SK-N-MC (cell line): ENCODE measurements around the gene TMCO2.

Experiments used
- DNase-seq: peaks from one replicate; pipeline ENCODE4 v3.0.0-alpha.2; 2011; ENCODE audit warnings: low read depth, low spot score
- H3K27ac ChIP-seq: fragments of 200-600 bp; sonication (generic); 2 replicates; pipeline ENCODE4 v1.5.1; 2016; ENCODE audit warnings: mixed run types
- H3K36me3 ChIP-seq: fragments of 200-600 bp; sonication (generic); 2 replicates; pipeline ENCODE4 v1.6.1; 2017; ENCODE audit warnings: antibody characterized with exemption, low read length, mixed read lengths; ENCODE audit not compliant: insufficient read depth
- H3K4me3 ChIP-seq: fragments of 200-600 bp; sonication (generic); 2 replicates; pipeline ENCODE4 v1.5.1; 2016
- H3K9ac ChIP-seq: fragments of 200-600 bp; sonication (generic); 2 replicates; pipeline ENCODE4 v1.8.0; 2017; ENCODE audit warnings: mixed run types, mixed read lengths; ENCODE audit not compliant: insufficient read length
- H3K9me3 ChIP-seq: fragments of 200-600 bp; sonication (generic); 2 replicates; pipeline ENCODE4 v1.6.1; 2017; ENCODE audit warnings: low read depth, mild to moderate bottlenecking, antibody characterized with exemption, low read length, moderate library complexity, mixed read lengths
- EZH2 ChIP-seq: fragments of 200-600 bp; sonication (generic); IDR thresholded peaks from one replicate; pipeline ENCODE4 v1.6.1; 2017; ENCODE audit warnings: antibody characterized with exemption
- FOXP2 ChIP-seq: optimal IDR thresholded peaks from 2 replicates; pipeline ENCODE3; 2011; ENCODE audit warnings: mild to moderate bottlenecking, moderate library complexity; ENCODE audit not compliant: insufficient read depth; ENCODE audit errors: extremely low read length, control extremely low read depth
- POLR2AphosphoS5 ChIP-seq: IDR thresholded peaks from 2 replicates; pipeline ENCODE4 v1.6.1; 2012; ENCODE audit warnings: mild to moderate bottlenecking, low read depth, low read length, borderline replicate concordance

Gene TMCO2

GRCh38 chr1:40266786-40267535 lies 19.2 kb downstream of the TMCO2 start:
- no peak for TF ChIP-seq FOXP2
- no peak for TF ChIP-seq EZH2
- TF ChIP-seq POLR2AphosphoS5: no peak
- DNase-seq: no peak
- no peak overlapping the region for H3K9ac ChIP-seq
- no peaks in the 10 kb centered on the region for H3K9me3 ChIP-seq
- H3K36me3 ChIP-seq: peaks cover 85% of the 10 kb centered on the region
- H3K4me3 ChIP-seq: no peak overlapping the region
- H3K27ac ChIP-seq: no peak overlapping the region

GRCh38 chr1:40267767-40268187 lies 20.0 kb downstream of the TMCO2 start:
- TF ChIP-seq FOXP2 (no peak), EZH2 (no peak), POLR2AphosphoS5 (no peak)
- no peak overlapping the region for H3K9ac ChIP-seq
- H3K36me3 ChIP-seq: peaks cover 86% of the 10 kb centered on the region
- no peak overlapping the region for H3K27ac ChIP-seq
- no peak for DNase-seq
- H3K9me3 ChIP-seq: no peaks in the 10 kb centered on the region
- no peak overlapping the region for H3K4me3 ChIP-seq

- DNase-seq: no peak
- Histone ChIP-seq H3K4me3 (no peak overlapping the region), H3K36me3 (peaks cover 85% of the 10 kb centered on the region), H3K9ac (no peak overlapping the region), H3K9me3 (no peaks in the 10 kb centered on the region), H3K27ac (no peak overlapping the region)
- TF ChIP-seq POLR2AphosphoS5 (no peak), FOXP2 (no peak), EZH2 (no peak)
These were observed 20.5 kb downstream of the TMCO2 start for GRCh38 chr1:40268211-40268610.

- Histone ChIP-seq H3K4me3 (no peak overlapping the region), H3K9me3 (no peaks in the 10 kb centered on the region), H3K27ac (no peak overlapping the region), H3K36me3 (peaks cover 73% of the 10 kb centered on the region), H3K9ac (no peak overlapping the region)
- TF ChIP-seq FOXP2 (no peak), EZH2 (no peak), POLR2AphosphoS5 (no peak)
- no peak for DNase-seq
These were observed 22.6 kb downstream of the TMCO2 start for GRCh38 chr1:40270152-40270834.

- H3K27ac ChIP-seq: no peak overlapping the region
- H3K9ac ChIP-seq: no peak overlapping the region
- peaks cover 65% of the 10 kb centered on the region for H3K36me3 ChIP-seq
- TF ChIP-seq POLR2AphosphoS5 (no peak), FOXP2 (no peak), EZH2 (no peak)
- no peak for DNase-seq
- H3K9me3 ChIP-seq: no peaks in the 10 kb centered on the region
- H3K4me3 ChIP-seq: no peak overlapping the region
These were observed 25.0 kb downstream of the TMCO2 start for GRCh38 chr1:40272653-40273213.

GRCh38 chr1:40273547-40274166 lies 25.9 kb downstream of the TMCO2 start:
- DNase-seq: no peak
- Histone ChIP-seq H3K27ac (no peak overlapping the region), H3K4me3 (no peak overlapping the region), H3K9me3 (no peaks in the 10 kb centered on the region), H3K36me3 (peaks cover 56% of the 10 kb centered on the region), H3K9ac (no peak overlapping the region)
- TF ChIP-seq EZH2: no peak
- TF ChIP-seq FOXP2: no peak
- no peak for TF ChIP-seq POLR2AphosphoS5

- DNase-seq: no peak
- Histone ChIP-seq H3K4me3 (no peak overlapping the region), H3K9me3 (no peaks in the 10 kb centered on the region), H3K9ac (no peak overlapping the region), H3K36me3 (peaks cover 53% of the 10 kb centered on the region), H3K27ac (no peak overlapping the region)
- TF ChIP-seq POLR2AphosphoS5 (no peak), FOXP2 (no peak)
These were observed 26.6 kb downstream of the TMCO2 start for GRCh38 chr1:40274331-40274730.

- H3K4me3 ChIP-seq: no peak overlapping the region
- H3K27ac ChIP-seq: 0 out of 2 replicates have a peak overlapping the region, but pooled peaks have one; percentile 52
- TF ChIP-seq EZH2 (no peak), FOXP2 (no peak), POLR2AphosphoS5 (no peak)
- H3K36me3 ChIP-seq: peaks cover 41% of the 10 kb centered on the region
- H3K9me3 ChIP-seq: no peaks in the 10 kb centered on the region
- DNase-seq: no peak
- no peak overlapping the region for H3K9ac ChIP-seq
These were observed 28.4 kb downstream of the TMCO2 start for GRCh38 chr1:40276122-40276521.
